Endothelial cell of umbilical vein (primary cell): ENCODE measurements around the gene SCYL2.

Experiments
- POLR2AphosphoS5 ChIP-seq: IDR thresholded peaks from 2 replicates; pipeline ENCODE4 v1.6.1; 2012; ENCODE audit warnings: low read depth, mild to moderate bottlenecking, control low read depth, low read length, moderate library complexity; ENCODE audit not compliant: insufficient read depth
- TF ChIP-seq, protein P1 (sequence below), 2 donors: IDR thresholded peaks; 1 replicate in 1 of 2; 2 replicates in 1 of 2; pipeline ENCODE4 v1.5.1; 2011; ENCODE audit warnings: low read length in 2 of 2, mild to moderate bottlenecking in 2 of 2, moderate library complexity in 2 of 2, control low read depth in 1 of 2, inconsistent platforms in 1 of 2, low read depth in 1 of 2; ENCODE audit not compliant: insufficient read depth in 1 of 2; ENCODE audit errors: extremely low read depth in 1 of 2
- TF ChIP-seq, protein P2 (sequence below): IDR thresholded peaks from 2 replicates; pipeline ENCODE4 v1.6.1; 2011; ENCODE audit not compliant: insufficient read depth, insufficient read length

DNA sequence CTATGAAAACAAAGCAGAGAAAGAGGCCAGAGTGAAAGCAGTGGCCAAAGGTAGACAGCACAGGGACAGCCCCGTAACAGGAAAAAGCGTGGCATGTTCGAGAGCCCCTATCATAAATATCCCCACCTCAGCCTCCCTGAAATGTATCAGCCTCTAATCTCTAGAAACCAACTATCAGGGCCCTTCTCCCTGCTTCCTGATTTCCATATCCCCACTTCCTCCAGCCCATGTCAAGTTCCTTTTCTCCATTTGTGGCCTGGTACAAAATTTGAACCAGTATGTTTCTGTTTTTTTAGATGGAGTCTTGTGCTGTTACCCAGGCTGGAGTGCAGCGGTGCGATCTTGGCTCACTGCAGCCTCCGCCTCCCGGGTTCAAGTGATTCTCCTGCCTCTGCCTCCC, 17.0 kb upstream of the SCYL2 start:
- TF ChIP-seq POLR2AphosphoS5: no peak
- TF ChIP-seq, protein P1, sequence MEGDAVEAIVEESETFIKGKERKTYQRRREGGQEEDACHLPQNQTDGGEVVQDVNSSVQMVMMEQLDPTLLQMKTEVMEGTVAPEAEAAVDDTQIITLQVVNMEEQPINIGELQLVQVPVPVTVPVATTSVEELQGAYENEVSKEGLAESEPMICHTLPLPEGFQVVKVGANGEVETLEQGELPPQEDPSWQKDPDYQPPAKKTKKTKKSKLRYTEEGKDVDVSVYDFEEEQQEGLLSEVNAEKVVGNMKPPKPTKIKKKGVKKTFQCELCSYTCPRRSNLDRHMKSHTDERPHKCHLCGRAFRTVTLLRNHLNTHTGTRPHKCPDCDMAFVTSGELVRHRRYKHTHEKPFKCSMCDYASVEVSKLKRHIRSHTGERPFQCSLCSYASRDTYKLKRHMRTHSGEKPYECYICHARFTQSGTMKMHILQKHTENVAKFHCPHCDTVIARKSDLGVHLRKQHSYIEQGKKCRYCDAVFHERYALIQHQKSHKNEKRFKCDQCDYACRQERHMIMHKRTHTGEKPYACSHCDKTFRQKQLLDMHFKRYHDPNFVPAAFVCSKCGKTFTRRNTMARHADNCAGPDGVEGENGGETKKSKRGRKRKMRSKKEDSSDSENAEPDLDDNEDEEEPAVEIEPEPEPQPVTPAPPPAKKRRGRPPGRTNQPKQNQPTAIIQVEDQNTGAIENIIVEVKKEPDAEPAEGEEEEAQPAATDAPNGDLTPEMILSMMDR (IDR thresholded peaks at IDR 0.05; ENCODE audit: extremely low read depth in 1 of 2, insufficient read depth in 1 of 2, low read depth in 1 of 2, low read length in 2 of 2): no peak
- TF ChIP-seq, protein P2, sequence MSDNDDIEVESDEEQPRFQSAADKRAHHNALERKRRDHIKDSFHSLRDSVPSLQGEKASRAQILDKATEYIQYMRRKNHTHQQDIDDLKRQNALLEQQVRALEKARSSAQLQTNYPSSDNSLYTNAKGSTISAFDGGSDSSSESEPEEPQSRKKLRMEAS: no peak
